Mucosa of rectum (tissue), 2 donors: ENCODE data around the gene ZNF614.
A peak's percentile ranks its signal among the peaks of the same experiment; 100 is the strongest.
"Not testable (repeated sequence)": the region's sequence is repeated elsewhere in the genome, so short reads cannot be mapped to it uniquely, and the experiment has no call there.

Source experiments
- H3K27ac ChIP-seq, 2 donors: one replicate each; pipeline ENCODE4 v1.7.0; 2013; ENCODE audit warnings: inconsistent platforms in 2 of 2, low read depth in 2 of 2, low read length in 2 of 2
- H3K27me3 ChIP-seq, 2 donors: one replicate each; pipeline ENCODE4 v1.7.0; 2013; ENCODE audit warnings: low read length in 2 of 2; ENCODE audit not compliant: control insufficient read depth in 2 of 2, insufficient read depth in 2 of 2
- H3K36me3 ChIP-seq, 2 donors: one replicate each; pipeline ENCODE4 v1.7.0; 2013; ENCODE audit warnings: low read length in 2 of 2; ENCODE audit not compliant: control insufficient read depth in 2 of 2, insufficient read depth in 2 of 2
- H3K4me1 ChIP-seq, 2 donors: one replicate each; pipeline ENCODE4 v1.7.0; 2013; ENCODE audit warnings: low read length in 2 of 2, mild to moderate bottlenecking in 1 of 2; ENCODE audit not compliant: control insufficient read depth in 2 of 2, insufficient read depth in 2 of 2
- H3K4me3 ChIP-seq, 2 donors: one replicate each; pipeline ENCODE4 v1.7.0; 2013; ENCODE audit warnings: low read length in 2 of 2
- H3K9ac ChIP-seq, 2 donors: one replicate each; pipeline ENCODE4 v1.7.0; 2013; ENCODE audit warnings: low read length in 2 of 2, low read depth in 1 of 2, mild to moderate bottlenecking in 1 of 2
- H3K9me3 ChIP-seq, 2 donors: one replicate each; pipeline ENCODE4 v1.7.0; 2013; ENCODE audit warnings: low read length in 2 of 2; ENCODE audit not compliant: control insufficient read depth in 2 of 2
- donor health status: healthy.
- donor health status: Normal muscosa, but diverticular disease.

Gene ZNF614

DNA sequence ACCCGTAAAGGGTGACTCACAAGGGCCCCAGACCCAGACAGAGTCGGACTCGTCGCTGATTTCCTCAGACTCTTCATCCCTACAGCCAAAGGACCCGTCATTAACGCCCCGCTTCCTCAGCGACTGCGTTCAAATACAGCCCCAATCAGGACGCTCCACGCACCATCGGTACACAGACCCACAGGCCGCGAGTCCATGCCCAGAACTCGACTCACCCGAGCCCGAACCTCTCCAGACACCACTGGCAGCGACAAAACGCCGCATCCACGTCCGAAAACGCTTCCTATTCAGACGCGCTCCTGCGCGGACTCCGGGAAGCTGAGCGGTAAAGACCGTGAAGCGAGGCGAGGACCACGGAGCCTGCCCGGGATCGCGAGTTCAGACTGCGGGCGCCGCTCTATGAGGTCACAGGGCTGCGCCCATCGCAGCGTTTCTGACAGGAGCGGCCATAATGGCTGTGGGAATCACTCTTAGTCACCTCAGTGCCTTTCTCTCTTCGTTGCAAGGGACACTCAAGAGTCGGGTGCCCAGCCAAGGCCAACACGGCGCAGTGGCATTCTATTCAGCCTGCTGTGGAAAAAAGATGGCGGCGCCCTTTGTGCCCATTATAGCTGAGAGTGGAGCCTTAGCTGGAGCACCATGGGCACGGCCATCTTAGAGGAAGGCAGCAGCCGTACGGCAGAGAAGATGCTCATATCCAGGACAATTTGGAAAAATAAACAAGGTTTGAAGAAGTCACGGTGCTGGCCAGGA lies at the start of gene ZNF614:
TSS of gene ZNF614 (minus strand) at position 353 of the 753 bp plus-strand sequence. CDS start 2,634 bp downstream, outside the sequence.
- peaks cover 24 to 25% of the 10 kb centered on the region in 2 donors for H3K36me3 ChIP-seq
- peaks cover 23 to 26% of the 10 kb centered on the region in 2 donors for H3K9me3 ChIP-seq
- H3K27ac ChIP-seq = peak within 1 kb of the TSS; percentile 77 to 92
- peak within 1 kb of the TSS; percentile 93 to 97 for H3K4me3 ChIP-seq
- H3K4me1 ChIP-seq = no peaks in the 10 kb centered on the region
- peak within 1 kb of the TSS; percentile 91 to 94 for H3K9ac ChIP-seq
- no peaks in the 10 kb centered on the region for H3K27me3 ChIP-seq

DNA sequence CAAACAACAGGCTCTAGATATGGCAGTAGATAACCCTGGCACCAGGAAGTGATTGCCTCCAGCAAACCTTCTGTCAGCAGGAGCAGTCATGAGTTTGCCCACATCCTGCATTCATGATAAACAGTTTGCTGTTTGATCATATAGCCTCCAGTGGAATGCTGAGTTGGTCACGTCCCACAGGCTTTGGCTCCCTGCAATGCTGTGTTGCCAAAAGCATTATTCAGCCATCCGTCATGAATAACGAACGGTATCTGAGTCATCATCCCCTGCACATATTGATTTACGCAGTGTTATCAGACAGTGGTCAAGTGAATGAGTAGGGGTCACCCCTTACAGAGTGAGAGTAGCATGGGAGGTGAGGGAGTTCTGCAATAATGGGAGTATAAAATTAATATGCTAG lies 42.3 kb upstream of the ZNF614 start:
- Histone ChIP-seq H3K9ac (no peak overlapping the region), H3K9me3 (peaks cover 64 to 68% of the 10 kb centered on the region in 2 donors), H3K27ac (no peak overlapping the region), H3K27me3 (no peaks in the 10 kb centered on the region), H3K4me1 (no peaks in the 10 kb centered on the region), H3K4me3 (peak overlapping the region; percentile 23 to 30), H3K36me3 (peaks cover 66 to 80% of the 10 kb centered on the region in 2 donors)

DNA sequence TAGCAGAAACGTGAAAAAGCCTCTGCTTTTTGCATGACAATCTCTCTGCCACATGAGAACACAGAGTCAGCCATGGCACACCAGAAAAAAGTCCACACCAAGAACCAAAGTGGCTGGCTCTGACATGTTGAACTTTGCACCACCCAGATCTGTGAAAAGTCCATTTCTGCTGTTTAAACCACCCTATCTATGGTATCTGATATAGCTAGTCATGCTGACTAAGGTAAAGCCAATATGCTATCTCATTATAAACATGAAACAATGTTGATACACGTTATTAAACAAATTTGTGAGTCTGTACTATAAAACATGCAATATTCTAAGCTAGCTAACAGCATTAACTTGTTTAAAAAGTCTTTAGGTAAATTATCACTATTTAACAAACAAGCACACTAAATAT lies 41.5 kb upstream of the ZNF614 start:
- H3K27me3 ChIP-seq = no peaks in the 10 kb centered on the region
- H3K4me1 ChIP-seq = no peaks in the 10 kb centered on the region
- H3K9me3 ChIP-seq = peaks cover 65 to 69% of the 10 kb centered on the region in 2 donors

DNA sequence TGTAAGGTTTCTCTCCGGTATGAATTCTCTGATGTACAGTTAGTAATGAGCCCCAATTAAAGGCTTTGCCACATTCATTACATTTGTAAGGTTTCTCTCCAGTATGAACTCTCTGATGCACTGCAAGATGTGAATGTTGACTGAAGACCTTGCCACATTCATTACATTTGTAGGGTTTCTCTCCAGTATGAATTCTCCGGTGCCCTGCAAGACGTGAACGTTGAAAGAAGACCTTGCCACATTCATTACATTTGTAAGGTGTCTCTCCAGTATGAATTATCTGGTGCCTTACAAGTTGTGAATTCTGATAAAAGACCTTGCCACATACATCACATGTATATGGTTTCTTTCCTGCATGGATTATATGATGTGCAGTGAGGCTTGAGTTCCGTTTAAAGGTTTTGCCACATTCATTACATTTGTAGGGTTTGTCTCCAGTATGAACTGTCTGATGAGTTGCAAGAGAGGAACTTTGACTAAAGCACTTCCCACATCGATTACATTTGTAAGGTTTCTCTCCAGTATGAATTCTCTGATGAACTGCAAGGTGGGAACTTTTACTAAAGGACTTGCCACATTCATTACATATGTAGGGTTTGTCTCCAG lies 38.2 kb upstream of the ZNF614 start:
- H3K36me3 ChIP-seq = peaks cover 52 to 55% of the 10 kb centered on the region in 2 donors
- no peak overlapping the region for H3K9ac ChIP-seq
- no peak overlapping the region for H3K27ac ChIP-seq
- no peaks in the 10 kb centered on the region for H3K27me3 ChIP-seq
- H3K4me1 ChIP-seq = no peaks in the 10 kb centered on the region
- H3K4me3 ChIP-seq = peak overlapping the region in 1 of 2 donors; percentile 18
- peaks cover 64 to 73% of the 10 kb centered on the region in 2 donors for H3K9me3 ChIP-seq

More for the DNA sequence above, 41.5 kb upstream of the ZNF614 start:
- Histone ChIP-seq H3K4me3 (peak overlapping the region; percentile 5 to 10), H3K36me3 (peaks cover 64 to 78% of the 10 kb centered on the region in 2 donors), H3K9ac (no peak overlapping the region), H3K27ac (no peak overlapping the region)

DNA sequence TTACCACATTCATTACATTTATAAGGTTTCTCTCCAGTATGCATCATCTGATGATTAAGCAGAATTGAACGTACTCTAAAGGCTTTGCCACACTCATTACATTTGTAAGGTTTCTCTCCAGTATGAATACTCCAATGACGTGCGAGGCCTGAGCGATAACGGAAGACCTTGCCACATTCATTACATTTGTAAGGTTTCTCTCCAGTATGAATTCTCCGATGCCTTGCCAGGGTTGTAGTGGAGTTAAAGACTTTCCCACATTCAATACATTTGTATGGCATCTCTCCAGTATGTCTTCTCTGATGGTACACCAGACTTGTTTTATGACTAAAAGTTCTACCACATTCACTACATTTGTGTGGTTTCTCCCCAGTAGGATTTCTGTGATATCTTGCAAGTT lies 37.2 kb upstream of the ZNF614 start:
- Histone ChIP-seq H3K4me3 (peak overlapping the region in 1 of 2 donors; percentile 11), H3K4me1 (no peaks in the 10 kb centered on the region), H3K27ac (no peak overlapping the region), H3K9me3 (peaks cover 61 to 66% of the 10 kb centered on the region in 2 donors), H3K36me3 (peaks cover 44 to 50% of the 10 kb centered on the region in 2 donors), H3K27me3 (no peaks in the 10 kb centered on the region), H3K9ac (no peak overlapping the region)

DNA sequence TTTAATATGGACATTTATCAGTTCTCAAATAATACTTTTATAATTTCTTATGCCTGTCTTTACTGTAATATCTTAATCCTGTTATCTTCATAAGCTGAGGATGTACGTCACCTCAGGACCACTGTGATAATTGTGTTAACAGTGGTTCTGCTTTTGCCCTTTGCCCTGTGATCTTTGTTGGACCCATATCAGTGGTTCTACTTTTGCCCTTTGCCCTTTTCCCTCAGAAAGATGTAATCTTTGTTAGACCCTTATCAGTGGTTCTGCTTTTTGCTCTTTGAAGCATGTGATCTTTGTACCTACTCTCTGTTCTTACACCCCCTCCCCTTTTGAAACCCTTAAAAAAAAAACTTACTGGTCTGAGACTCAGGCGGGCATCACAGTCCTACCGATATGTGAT lies 28.3 kb upstream of the ZNF614 start:
- not testable (repeated sequence) for H3K4me3 ChIP-seq, H3K9ac ChIP-seq, H3K27ac ChIP-seq, H3K4me1 ChIP-seq, H3K27me3 ChIP-seq, H3K36me3 ChIP-seq
- H3K9me3 ChIP-seq = peaks cover 22 to 23% of the 10 kb centered on the region in 2 donors

DNA sequence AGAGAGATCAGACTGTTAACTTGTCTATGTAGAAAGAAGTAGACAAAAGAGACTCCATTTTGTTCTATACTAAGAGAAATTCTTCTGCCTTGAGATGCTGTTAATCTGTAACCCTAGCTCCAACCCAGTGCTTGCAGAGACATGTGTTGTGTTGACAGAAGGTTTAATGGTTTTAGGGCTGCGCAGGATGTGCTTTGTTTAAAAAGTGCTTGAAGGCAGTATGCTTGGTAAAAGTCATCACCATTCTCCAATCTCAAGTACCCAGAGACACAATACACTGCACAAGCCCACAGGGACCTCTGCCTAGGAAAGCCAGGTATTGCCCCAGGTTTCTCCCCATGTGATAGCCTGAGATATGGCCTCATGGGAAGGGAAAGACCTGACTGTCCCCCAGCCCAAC lies 23.6 kb upstream of the ZNF614 start:
- H3K27ac ChIP-seq, H3K36me3 ChIP-seq, H3K4me3 ChIP-seq, H3K9me3 ChIP-seq, H3K27me3 ChIP-seq, H3K9ac ChIP-seq, H3K4me1 ChIP-seq: not testable (repeated sequence)

DNA sequence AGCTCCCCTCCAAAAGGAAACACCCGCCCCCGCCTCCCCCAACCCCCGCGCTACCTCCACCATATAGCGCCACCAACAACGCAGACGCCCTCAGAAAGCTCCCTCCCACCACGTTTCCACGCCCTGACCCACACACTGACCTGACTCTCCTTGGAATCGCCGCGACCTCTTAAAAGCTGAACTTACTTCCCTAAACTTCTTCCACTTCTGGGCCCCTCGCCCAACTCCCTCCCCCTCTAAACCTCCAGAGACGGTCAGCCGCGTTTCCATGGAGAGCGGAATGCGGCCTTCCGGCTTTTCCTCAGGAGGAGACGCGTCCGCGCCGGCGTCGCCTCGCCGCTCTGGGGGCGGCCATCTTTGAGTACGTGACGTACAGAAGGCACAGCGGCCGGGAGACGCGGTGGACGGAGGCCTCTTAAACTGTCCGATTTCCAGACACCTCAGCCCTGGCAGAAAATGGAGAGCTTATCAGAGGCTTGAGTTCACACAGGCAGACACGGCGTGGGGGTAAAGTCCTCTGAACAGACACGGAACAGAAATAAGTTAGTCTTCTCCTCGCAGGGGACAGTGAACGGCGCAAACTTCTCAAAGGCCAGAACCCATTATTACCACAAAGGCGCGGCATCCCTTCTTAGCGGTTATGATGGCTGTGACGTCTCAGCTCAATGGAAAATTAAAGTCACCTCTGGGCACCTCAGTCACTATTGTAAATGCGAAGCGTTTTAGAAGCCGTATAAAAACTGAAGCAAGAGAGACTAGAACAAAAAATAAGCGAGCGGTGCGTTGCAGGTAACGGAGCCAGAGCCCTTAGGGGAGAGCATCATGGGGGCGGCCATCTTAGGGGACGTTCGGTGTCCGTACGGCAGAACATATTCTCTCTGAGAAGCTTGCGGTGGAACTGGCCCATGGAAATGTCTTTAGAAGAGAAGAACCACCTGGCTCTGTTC lies 20.6 kb upstream of the ZNF614 start, which contains the start of gene ZNF432:
TSS of gene ZNF432 (minus strand) at position 284 of the 947 bp plus-strand sequence. CDS start 1,970 bp downstream, outside the sequence.
- peak within 1 kb of the TSS; percentile 89 to 94 for H3K27ac ChIP-seq
- peaks cover 5% of the 10 kb centered on the region in 2 donors for H3K9me3 ChIP-seq
- H3K27me3 ChIP-seq = no peaks in the 10 kb centered on the region

DNA sequence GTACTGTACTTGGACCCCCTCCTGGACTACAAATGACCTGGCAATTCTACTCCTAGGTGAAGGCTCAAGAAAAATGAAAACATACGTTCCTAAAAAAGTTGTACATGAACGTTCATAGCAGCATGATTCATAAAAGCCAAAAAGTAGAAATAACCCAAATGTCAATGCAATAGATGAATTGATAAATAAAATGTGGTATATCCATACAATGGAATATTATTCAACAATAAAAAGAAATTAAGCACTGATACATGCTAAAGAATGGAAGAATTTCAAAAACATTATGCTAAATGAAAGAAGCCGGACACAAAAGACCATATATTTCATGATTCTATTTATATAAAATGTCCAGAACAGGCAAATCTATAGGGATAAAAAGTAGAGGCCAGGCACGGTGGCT lies 11.0 kb upstream of the ZNF614 start:
- Histone ChIP-seq H3K27ac (no peak overlapping the region), H3K9ac (no peak overlapping the region), H3K4me1 (no peaks in the 10 kb centered on the region), H3K4me3 (no peak overlapping the region), H3K27me3 (no peaks in the 10 kb centered on the region), H3K36me3 (peaks cover 74 to 75% of the 10 kb centered on the region in 2 donors), H3K9me3 (peaks cover 53 to 59% of the 10 kb centered on the region in 2 donors)

More for the DNA sequence above, 20.6 kb upstream of the ZNF614 start, which contains the start of gene ZNF432:
- Histone ChIP-seq H3K9ac (peak within 1 kb of the TSS; percentile 65 to 95), H3K4me3 (peak within 1 kb of the TSS; percentile 87 to 97), H3K36me3 (peaks cover 9 to 21% of the 10 kb centered on the region in 2 donors), H3K4me1 (no peaks in the 10 kb centered on the region)
